ENCODE data around the gene KBTBD4. TPM values are rescaled to one million over a fixed set of nuclear protein-coding genes. Genes with fewer than 3 reads are reported as not detected.
A peak's percentile ranks its signal among the peaks of the same experiment; 100 is the strongest.
"Not testable (repeated sequence)": the region's sequence is repeated elsewhere in the genome, so short reads cannot be mapped to it uniquely, and the experiment has no call there.

The KBTBD4 gene
- total RNA-seq, 1 experiment from 2014 or later, result 12.3 TPM

- TF ChIP-seq ZNF219 (CRISPR knock-in tag; IDR thresholded peaks at IDR 0.05; ENCODE audit: borderline replicate concordance), result no peak
- no peak for TF ChIP-seq GTF2I (CRISPR knock-in tag; conservative IDR thresholded peaks at IDR 0.05)
- TF ChIP-seq SOX15 (CRISPR knock-in tag; IDR thresholded peaks at IDR 0.05), result no peak
- TF ChIP-seq E2F5 (CRISPR knock-in tag; IDR thresholded peaks at IDR 0.05), result no peak
Observed at GRCh38 chr11:47527186-47527585, 51.6 kb downstream of the KBTBD4 start (continued).

GRCh38 chr11:47526032-47526431 is 52.7 kb downstream of the KBTBD4 start:
- Mint-ChIP-seq H3K27ac (peak overlapping the region; percentile 95), H3K4me1 (peaks cover 41% of the 10 kb centered on the region)
- H3K9me3 Mint-ChIP-seq; DNase-seq (ENCODE audit: low spot score); H3K27me3 Mint-ChIP-seq (ENCODE audit: low read depth); H3K4me3 Mint-ChIP-seq; ATAC-seq; H3K36me3 Mint-ChIP-seq: not testable (repeated sequence)
- ChIA-PET CTCF (interaction anchor here (1.3 to 2.4 kb wide), 2 partner anchors 9 to 114 kb away, joined by 3 to 5 read pairs; no protein-coding TSS in a partner anchor), POLR2A (interaction anchor here (0.6 to 0.7 kb wide), 2 partner anchors 26 to 40 kb away, joined by 3 to 4 read pairs; no protein-coding TSS in a partner anchor)

- no peak for DNase-seq (ENCODE audit: low spot score)
- Mint-ChIP-seq H3K36me3 (peaks cover 2% of the 10 kb centered on the region; the same call in 1 of the 2 replicates), H3K9me3 (no peaks in the 10 kb centered on the region), H3K27me3 (ENCODE audit: low read depth) (no peaks in the 10 kb centered on the region), H3K27ac (peak overlapping the region; percentile 88), H3K4me1 (peaks cover 48% of the 10 kb centered on the region), H3K4me3 (peak overlapping the region; percentile 4; the same call in 1 of the 2 replicates)
- CTCF ChIA-PET, result interaction anchor here (0.8 to 2.4 kb wide), 2 partner anchors 29 to 113 kb away, joined by 5 read pairs; no protein-coding TSS in a partner anchor
- no peak for TF ChIP-seq NFATC4 (CRISPR knock-in tag; IDR thresholded peaks at IDR 0.05)
- TF ChIP-seq SP1 (CRISPR knock-in tag; conservative IDR thresholded peaks at IDR 0.05), result no peak
- TF ChIP-seq ZNF416 (CRISPR knock-in tag; IDR thresholded peaks at IDR 0.05), result no peak
- TF ChIP-seq HMGA2 (CRISPR knock-in tag; IDR thresholded peaks at IDR 0.05), result no peak
- POLR2A ChIA-PET, result interaction anchor here (0.6 kb wide), 1 partner anchor 38 kb away, joined by 3 read pairs; no protein-coding TSS in a partner anchor
- peak; percentile 51 for ATAC-seq
Observed at GRCh38 chr11:47524291-47524874, 54.4 kb downstream of the KBTBD4 start.

- no peak for TF ChIP-seq USF1 (CRISPR knock-in tag; IDR thresholded peaks at IDR 0.05)
- no peak for TF ChIP-seq FOXJ3 (CRISPR knock-in tag; IDR thresholded peaks at IDR 0.05; ENCODE audit: borderline replicate concordance)
- no peak for TF ChIP-seq E2F4 (CRISPR knock-in tag; IDR thresholded peaks at IDR 0.05; ENCODE audit: borderline replicate concordance, low read depth)
- no peak for TF ChIP-seq E2F1 (CRISPR knock-in tag; IDR thresholded peaks at IDR 0.05)
- TF ChIP-seq JUN (CRISPR knock-in tag; IDR thresholded peaks at IDR 0.05), result no peak
- no peak for TF ChIP-seq STAT6 (CRISPR knock-in tag; conservative IDR thresholded peaks at IDR 0.05; ENCODE audit: low read depth)
- TF ChIP-seq SMAD4 (CRISPR knock-in tag; IDR thresholded peaks at IDR 0.05), result no peak
- Mint-ChIP-seq H3K4me3 (no peak overlapping the region), H3K27me3 (ENCODE audit: low read depth) (no peaks in the 10 kb centered on the region), H3K4me1 (peaks cover 50% of the 10 kb centered on the region), H3K36me3 (peaks cover 2% of the 10 kb centered on the region; the same call in 1 of the 2 replicates), H3K9me3 (no peaks in the 10 kb centered on the region), H3K27ac (peak overlapping the region; percentile 78)
- ChIA-PET CTCF (interaction anchor here (2.4 kb wide), 1 partner anchor 112 kb away, joined by 5 read pairs; no protein-coding TSS in a partner anchor), POLR2A (interaction anchor here (0.6 kb wide), 1 partner anchor 38 kb away, joined by 3 read pairs; no protein-coding TSS in a partner anchor)
- ATAC-seq (no peak), DNase-seq (ENCODE audit: low spot score) (no peak)
Observed at GRCh38 chr11:47523490-47524225, 55.1 kb downstream of the KBTBD4 start.

All from WTC11 (cell line).